Measurements from ENCODE around the gene GLDN.

The GLDN gene

DNA sequence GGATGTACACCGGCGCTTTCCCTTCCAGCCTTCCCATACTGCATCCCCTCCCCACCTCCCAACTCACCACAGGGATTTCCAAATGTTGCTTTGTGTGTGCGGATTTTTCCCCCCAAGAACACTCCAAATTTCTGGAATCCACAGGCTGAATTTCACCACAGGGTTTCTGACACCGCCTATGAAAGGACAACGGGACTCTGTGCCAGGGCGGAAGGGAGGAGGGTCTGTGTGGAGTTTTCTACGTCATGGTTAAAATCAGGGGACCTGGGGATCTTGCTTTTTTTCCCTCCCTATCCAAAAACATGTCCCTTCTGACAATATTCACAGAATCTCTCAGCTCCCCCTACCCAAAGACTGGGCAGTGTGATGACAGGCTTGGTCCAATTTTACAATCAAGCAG, 17.7 kb upstream of the GLDN start:
- no peak for DNase-seq

DNA sequence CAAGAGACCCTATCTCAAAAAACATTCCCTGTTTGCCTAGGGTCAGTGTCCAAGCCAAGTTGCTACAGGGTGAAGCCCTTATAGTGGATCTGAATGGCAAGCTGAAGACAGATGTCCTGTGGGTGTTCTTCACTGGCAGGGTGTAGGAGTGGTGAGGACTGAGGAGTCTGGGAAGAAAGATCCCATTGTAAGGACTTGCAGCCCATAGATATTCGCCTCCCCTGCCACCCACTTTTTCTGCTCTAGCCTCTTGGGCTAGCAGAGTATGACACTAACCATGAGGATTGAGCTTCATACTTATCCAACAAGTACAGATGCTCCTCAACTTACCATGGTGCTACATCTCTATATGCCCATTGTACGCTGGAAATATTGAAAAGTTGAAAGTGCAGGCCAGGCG, 16.3 kb upstream of the GLDN start:
- no peak for DNase-seq

DNA sequence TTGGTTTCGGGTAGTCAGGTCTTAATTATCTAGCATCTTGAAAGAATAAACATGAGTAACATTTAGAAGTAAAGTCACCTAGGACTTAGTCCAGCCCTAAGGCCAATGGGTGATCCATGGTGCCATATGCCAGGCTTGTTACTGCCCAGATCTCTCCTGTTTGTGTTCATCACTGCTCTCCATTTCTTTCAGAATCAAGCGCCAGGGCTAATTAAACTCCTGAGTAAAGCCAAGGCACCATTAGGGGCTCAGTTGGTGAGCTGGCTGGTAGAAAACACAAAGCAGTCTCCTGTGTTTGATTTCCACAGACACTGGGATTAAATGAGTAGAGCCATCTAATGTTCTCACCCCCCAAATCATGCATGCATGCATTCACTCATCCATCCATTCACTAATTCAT, 14.4 kb upstream of the GLDN start:
- DNase-seq, result no peak

DNA sequence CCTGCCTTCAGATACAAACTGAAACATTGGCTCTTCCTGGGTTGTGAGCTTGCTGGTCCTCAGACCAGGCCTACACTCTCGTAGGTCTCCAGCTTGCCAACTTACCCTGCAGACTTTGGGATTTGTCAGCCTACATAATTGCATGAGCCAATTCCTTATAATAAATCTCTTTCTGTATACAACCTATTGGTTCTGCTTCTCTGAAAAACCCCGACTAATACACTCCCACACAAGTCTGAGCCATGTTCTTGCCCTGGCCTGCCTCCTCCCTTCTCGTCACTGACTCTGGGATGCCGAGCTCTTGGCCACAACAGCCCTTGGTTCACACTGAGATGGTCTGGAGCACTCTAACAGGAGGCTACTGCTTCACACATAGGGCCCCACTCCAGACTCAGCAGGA, 12.5 kb upstream of the GLDN start:
- DNase-seq, result no peak

DNA sequence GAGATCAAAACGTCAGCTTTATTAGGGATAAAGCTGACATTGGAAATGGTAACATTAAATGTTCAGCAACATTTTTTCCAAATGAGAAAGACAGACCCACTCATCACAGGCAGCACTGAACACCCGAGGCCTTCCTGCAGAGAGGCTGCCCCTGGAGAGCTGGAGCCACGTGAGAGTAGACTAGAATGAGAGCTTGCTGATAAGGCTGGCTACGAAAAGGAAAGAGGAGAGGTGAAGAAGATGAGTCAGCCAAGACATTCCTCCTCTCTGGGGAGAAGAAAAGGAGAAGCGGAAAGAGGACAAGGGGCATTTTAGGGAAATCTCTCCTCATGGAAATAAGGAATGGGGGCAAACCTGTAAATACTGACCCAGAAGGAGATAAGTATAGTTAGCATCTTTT, 10.3 kb upstream of the GLDN start:
- no peak for DNase-seq

DNA sequence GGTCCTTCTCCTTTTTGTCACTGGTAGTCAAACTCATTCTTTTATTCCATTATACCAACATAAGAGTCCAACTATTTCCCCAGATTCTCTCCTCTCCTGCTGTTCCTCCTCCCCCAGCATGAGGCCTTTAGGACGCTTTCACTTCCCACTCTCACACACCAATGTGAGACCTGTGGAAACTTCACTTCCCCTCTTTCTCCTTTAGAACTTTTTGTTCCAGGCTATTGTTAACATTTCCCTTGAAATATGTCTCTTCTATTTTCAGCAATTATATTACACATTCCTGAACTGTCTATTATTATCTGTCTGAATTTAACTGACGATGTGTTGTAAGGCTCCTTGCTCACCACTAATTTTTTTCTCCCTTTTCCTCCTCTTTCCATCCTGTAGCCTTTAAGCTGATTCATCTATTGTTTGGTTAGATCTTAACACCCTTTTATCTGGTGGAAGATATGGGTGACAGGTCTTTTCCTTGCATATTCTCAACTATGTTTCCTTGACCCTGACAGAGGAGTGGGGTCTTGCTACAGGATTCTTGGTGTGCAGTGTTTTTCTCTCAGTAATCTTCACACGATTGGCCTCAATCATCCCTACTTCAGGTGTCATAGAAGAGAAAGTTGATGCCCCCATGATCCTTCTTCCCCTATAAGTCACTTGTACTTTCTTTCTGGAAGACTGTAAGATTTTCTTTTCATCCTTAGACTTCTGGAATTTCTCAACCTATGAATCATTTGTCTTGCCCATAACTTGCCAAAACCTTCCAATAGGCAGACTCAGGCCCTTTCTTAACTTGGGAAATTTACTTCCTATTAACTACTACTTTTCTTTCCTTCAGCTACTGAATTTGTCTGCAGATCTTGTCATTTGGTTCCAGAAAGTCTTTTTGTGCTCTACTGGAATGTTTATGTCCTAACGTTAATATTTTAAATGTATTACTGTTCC, 9.0 kb upstream of the GLDN start:
- no peak for DNase-seq

DNA sequence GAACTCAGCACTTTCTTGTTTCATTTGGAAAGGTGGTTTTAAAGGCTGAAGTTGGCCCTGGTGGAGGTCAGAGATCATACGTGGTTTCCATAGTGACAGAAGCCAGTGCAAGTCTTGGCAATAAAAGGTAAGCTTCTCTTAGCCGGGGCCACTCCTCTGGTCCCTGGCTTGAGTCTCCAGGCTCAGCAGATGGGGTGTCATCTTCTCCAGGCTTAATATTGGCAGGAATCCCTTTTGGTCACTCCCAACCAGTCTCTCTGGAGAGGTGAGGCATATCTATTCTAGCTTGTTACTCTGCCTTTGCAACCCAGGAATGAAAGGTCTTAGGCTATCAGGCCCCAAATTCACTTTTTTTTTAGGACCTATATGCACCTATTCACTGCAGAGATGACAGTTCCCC, 7.9 kb upstream of the GLDN start:
- DNase-seq, result no peak

DNA sequence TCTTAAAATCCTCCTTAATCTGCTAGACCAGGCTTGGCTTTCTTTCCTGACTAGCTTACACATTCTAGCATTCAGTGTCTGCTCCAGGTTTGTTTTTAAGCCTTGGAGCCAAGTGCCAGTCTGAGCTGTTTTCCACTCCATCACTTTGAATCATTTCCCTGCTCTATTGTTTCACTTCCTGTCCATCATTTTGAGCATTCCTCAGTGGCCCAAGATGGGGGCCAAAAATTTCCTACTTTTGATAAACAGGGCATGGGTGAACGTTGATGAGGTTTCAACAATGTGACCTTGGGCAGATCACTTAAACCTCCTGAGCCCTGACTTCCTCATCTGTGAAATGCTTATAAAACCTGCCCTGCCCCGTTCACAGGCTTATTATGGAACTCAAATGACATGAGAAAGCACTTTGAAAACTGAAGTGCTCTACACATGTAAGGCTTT, 7.4 kb upstream of the GLDN start:
- peak in 1 of 2 experiments; percentile 3 for DNase-seq

DNA sequence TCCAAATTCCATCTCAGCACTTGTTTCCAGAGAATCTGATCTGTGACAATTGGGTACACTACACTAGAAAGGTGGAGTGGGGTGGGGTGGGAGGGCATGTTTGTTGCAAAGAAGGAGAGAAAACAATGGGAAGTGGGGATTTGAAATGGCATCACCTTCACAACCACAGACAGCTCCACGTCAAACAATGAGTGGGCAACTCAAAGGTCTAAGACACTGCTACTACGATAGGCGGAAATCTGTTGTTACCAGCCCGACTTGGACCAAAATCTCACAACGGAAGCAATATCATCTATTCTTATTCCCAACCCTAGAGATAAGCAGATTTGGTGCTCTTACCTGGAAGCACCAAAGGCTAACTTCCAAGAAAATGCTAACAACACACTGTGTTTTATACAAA, 6.4 kb upstream of the GLDN start:
- DNase-seq, result no peak

DNA sequence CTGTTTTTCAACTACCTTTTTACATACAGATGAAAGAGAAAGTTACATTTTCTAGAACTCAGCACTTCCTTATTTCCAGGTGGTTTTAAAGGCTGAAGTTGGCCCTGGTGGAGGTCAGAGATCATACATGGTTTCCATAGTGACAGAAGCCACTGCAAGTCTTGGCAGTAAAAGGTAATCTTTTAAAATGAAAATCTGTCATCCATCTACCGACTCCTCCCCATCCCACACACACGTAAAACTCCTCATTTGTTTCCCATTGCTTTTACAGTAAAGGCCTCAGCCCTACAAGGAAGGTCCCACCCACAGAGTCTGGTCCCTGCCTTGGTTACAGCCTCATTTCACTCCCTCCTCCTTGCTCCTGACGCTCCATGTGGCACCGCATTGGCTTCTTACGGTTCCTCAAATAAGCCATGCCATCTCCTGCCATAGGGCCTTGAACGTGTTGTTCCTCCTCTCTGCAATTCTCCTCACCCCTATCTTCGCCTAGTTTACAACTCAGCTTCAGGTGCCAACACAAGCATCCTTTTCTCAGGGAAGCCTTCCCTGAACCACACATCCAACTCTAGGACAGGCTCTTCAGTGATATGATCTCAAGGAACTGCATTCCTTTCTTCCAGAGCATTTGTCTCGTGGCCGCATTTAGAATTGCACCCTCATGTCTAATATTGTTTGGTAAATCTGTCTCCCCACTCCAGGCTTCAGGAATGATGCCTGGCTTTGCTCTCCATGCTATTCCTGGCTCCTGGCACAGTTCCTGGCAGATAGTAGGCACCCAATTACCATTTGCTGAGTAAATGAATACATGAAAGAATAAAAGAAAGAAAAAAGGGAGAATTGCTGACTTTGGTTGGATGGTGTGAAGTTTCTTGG, 5.7 kb upstream of the GLDN start:
- DNase-seq, result no peak

DNA sequence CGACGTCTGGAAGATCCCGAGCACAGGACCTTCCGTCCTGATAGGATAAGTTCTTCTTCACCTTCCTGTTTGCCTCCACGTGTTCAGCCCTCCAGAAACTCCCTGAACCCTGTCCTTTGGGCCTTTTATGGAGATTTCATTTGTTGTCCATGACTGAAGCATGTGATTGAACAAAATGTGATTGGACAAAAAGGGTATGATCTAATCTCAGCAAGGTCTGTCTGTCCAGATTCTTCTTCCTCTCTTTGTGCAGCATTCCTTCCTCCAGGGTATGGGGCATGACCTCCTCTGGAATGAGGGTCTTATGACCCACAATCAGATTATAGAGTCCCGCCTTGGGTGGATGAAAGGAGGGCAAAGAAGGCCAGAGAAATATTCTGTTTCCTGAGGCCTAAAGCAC, 3.0 kb upstream of the GLDN start, which contains the start of gene CYP19A1:
CYP19A1 (minus strand) TSS at position 101 of the 400 bp plus-strand sequence. CDS start 95,684 bp downstream, outside the sequence.
- no peak for DNase-seq

DNA sequence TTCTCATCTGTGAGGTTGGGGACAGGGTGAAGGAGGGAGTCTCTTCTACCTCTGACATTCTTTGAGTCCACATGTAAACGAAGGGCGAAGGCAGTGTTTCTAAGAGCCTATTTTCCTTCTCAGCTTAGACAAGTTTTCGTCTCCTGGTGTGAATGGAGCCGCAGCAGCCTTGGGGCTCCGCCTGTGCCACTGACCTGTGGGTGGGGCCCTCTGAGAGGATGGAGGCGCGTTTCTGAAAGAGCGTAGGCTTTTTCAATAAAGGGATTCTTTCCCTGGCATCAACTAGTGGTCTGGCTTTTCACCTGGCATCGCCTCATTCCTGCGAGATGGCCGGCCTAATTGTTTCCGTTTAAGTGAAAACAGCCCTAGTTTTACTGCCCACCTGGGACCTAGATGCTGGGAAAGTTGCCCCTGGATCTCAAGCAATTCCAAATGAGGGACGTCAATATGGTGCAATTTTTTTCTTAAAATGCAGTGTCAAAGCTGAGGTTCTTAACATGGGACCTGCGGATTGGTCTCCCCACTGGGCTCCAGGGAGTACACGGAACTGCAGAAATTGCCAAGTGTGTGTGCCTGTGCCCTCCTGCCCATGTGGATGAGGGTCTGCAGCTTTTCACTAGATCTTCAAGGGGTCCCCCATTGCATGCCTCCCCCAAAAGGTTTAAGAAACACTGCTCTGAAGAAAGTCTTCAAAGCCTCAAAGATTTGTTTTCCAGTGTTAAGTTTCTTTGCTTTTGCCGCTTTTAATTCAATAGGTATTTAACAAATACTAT, 958 bp downstream of the GLDN start:
- no peak for DNase-seq

DNA sequence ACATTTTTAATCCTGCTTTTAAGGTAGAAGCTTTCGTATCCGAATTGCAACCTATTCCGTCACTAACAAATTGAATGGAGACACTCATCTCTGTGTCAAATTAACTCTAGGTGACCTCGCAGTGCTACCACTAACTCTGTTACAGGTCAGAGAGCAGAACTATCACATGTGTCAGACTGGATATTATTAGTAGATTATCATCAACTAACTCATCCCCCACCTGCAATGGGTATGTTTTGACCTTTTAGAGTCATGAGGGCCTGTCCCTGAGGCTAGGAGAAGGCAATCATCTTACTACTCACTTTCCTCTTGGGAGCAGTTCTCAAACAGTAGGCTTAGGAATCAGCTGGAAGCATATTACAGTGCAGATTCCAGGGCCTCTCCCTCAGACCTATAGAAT, 2.0 kb downstream of the GLDN start:
- no peak for DNase-seq

DNA sequence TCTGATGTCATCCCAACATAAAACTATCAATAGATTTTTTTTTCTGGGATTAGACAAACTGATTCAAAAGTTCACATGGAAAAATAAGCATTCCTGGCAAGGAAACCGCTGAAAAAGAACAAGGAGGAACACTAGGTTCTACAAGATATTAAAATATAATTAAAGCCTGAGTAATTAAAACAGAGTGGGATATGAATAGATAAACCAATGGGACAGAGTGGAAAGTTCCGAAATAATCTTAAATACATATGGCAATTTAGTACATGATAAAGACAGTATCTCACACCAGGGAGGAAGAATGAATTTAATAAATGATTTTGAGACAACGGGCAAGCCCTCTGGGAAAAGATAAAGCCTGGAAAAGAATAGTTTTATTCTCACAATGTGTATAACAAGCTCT, 4.7 kb downstream of the GLDN start:
- DNase-seq, result no peak

DNA sequence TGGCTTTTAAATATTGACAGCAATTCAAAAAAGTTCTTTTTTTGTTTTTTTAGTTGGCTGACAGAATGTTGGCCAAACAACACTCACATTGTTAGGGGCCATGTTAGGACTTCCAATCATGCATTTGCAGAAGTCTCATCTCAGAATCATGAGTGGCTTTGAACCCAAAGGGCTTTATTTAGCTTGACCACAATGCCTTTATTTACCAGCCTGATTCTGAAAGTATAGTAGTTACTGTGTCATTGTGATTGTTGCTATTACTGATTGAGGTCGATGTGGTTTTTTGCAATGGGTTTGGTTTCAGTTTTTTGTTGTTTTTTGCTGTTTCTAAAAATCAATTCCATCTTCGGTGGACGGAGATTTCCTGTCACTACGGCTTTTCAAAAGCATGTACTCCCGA, 7.2 kb downstream of the GLDN start:
- DNase-seq, result no peak

DNA sequence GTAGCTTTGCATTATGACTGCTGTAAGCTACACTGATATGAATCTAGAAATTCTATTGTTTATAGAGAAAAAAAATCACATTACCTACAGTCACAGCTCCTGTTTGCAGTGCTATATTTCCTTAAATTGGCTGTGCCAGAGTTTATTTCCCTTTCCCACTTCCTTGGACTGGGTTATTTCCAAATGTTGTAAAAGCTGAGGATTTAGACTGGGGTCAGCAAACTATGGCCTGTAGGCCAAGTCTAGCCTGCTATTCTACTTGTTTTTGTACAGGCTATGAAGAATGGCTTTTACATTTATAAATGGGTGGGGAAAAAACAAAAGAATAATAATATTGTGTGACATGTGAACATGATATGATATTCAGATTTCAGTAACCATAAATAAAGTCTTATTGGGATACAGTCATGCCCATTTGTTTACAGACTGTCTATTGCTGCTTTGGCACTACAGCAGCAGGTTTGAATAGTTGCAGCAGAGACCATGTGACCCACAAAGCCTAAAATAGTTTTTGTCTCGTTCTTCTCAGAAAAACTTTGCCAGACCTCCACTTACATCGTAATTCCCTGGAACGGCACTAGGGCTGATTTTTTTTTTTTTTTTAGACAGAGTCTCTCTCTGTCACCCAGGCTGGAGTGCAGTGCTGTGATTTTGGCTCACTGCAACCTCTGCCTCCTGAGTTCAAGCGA, 7.8 kb downstream of the GLDN start:
- no peak for DNase-seq

DNA sequence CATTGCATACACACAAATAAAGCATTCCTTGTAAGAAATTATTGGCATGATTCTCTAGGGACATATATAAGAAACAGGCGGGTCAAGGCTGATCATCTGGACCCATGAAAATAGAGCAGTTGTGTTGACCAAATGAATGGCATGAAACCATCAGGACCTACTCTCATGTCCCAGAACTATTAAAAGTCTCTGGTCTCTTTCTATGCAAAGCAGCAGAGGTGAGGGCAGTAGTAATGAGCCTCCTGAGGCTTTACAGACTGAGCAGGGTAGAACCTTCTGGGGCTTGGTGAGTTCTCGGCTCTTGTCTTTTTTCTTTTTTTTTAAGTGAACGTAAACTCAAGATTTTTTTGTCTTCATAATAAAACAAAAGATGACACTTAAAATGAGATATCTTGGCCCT, 9.3 kb downstream of the GLDN start:
- DNase-seq, result no peak

DNA sequence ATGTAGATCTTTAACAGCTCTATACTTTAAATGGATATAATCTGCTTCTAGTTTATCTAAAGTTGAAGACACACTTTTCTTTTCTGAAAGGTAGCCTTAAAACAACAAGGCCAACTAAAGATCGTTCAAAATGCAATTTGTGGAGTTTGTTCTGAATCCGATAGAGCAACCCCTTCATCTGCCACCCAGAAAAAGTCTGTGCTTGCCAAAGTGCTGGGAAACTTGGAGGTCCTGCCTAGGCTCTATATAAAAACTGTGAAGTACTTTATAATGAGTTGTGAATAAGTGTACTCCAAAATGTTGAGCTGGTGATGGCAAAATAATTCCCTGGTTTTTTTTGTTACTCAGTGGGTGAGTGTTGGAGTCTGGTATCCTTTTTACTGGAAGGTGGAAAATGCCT, 12.5 kb downstream of the GLDN start:
- no peak for DNase-seq

DNA sequence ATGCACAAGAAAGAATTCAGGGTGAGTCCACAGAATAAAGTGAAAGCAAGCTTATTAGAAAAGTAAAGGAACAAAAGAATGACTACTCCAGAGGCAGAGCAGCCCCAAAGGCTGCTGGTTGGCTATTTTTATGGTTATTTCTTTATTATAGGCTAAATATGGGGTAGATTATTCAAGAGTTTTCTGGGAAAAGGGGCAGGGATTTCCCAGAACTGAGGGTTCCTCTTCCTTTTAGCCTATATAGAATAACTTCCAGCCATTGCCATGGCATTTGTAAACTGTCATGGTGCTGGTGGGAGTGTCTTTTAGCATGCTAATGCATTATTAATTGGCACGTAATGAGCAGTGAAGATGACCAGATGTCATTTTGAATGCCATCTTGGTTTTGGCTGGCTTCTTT, 13.6 kb downstream of the GLDN start:
- DNase-seq, result no peak

DNA sequence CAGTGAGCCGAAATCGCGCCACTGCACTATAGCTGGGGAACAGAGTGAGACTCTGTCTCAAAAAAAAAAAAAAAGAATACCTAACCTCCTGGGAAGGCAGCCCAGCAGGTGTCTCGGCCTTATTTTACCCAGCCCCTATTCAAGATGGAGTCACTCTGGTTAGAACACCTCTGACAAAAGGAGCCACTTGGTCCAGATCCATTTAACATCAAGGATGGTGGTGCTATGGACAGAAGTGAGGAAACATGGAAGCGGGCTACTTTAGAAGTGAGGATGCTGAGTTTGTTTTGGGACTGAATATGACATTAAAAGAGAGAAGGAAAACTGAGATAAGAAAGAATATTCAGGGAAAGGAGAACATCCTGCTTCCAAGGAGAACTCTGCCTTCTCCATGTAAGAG, 14.7 kb downstream of the GLDN start:
- no peak for DNase-seq

DNA sequence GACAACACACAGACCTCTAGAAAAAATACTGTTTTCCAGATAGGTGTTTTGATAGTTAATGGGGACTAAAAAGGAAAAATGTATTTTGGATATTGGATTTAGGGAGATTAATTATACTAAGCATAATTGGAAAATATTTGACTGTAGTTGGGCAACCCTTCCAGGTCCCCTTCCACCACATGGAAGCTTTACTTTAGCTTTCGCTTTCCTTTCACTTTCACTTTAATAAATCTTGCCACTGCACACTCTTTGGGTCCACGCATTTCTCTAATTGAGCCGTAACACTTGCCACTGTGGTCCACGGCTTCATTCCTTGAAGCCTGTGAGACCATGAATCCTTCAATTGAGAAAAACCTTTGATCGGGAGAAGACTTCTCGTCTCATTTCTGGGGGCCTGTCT, 15.5 kb downstream of the GLDN start:
- no peak for DNase-seq

DNA sequence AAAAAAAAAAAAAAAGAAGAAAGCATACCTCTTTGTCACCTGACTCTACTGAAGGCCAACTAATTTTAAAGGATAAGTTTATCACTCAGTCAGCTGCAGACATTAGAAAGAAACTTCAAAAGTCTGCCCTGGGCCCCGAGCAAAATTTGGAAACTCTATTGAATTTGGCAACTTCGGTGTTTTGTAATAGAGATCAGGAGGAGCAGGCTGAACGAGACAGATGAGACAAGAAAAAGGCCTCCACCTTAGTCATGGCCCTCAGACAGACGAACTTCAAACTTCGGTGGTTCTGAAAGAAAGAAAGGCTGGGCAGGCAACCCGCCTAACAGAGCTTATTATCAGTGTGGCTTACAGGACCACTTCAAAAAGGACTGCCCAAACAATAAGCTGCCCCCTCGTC, 18.5 kb downstream of the GLDN start:
- DNase-seq, result no peak

DNA sequence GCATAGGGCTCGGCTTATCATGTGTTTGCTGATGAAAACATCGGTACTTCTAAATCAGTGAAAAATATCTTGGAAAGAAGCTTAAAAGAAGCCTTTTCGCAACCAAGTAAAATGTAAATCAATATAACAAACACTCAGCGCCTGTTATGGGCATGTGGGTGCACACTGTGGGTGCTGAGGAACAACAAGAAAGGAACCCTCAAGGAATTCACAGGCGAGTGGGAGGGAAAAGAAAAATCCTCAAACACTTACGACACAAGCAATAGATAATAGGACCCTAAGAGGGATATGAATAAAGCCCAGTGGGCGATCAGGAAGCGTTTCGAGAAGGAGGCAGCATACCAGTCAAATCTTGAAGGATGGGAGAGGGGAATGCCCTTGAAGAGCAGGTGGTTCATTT, 21.9 kb downstream of the GLDN start:
- no peak for DNase-seq

Data from NCI-H524 (cell line).